Memory B cell (primary cell): Measurements from ENCODE around the gene GEMIN5.
"Not testable (repeated sequence)": the region's sequence is repeated elsewhere in the genome, so short reads cannot be mapped to it uniquely, and the experiment has no call there.

ENCODE experiments used
- ATAC-seq: fragments of 150-1000 bp; cut with Tn5 transposase; 2 replicates; pipeline ENCODE4 v1.10.0; 2021; ENCODE audit warnings: low read depth, mild to moderate bottlenecking, moderate library complexity
- DNase-seq, 2 donors: peaks; one replicate each; pipeline ENCODE4 v3.0.0; 2022; ENCODE audit warnings: low spot score in 2 of 2
- H3K27ac Mint-ChIP-seq: one replicate; pipeline ENCODE4 v1.8.0; 2022; ENCODE audit warnings: mild to moderate bottlenecking, moderate library complexity, mixed read lengths
- H3K27me3 Mint-ChIP-seq: one replicate; pipeline ENCODE4 v1.8.0; 2022; ENCODE audit warnings: mixed read lengths
- H3K36me3 Mint-ChIP-seq: one replicate; pipeline ENCODE4 v1.8.0; 2022; ENCODE audit warnings: mild to moderate bottlenecking, mixed read lengths
- H3K4me1 Mint-ChIP-seq: one replicate; pipeline ENCODE4 v1.8.0; 2022; ENCODE audit warnings: mixed read lengths
- H3K4me3 Mint-ChIP-seq: one replicate; pipeline ENCODE4 v1.8.0; 2022; ENCODE audit warnings: mild to moderate bottlenecking, moderate library complexity, mixed read lengths
- H3K9me3 Mint-ChIP-seq: one replicate; pipeline ENCODE4 v1.8.0; 2022; ENCODE audit warnings: mixed read lengths

The GEMIN5 gene

GRCh38 chr5:154923441-154924430 lies 14.3 kb downstream of the GEMIN5 start:
- Mint-ChIP-seq H3K27me3 (no peaks in the 10 kb centered on the region), H3K36me3 (peaks cover 30% of the 10 kb centered on the region), H3K9me3 (no peaks in the 10 kb centered on the region), H3K4me1 (no peaks in the 10 kb centered on the region), H3K27ac (no peak overlapping the region), H3K4me3 (no peak overlapping the region)
- DNase-seq, result no peak
- no peak for ATAC-seq

GRCh38 chr5:154917757-154918156 lies 20.3 kb downstream of the GEMIN5 start:
- no peaks in the 10 kb centered on the region for H3K9me3 Mint-ChIP-seq
- H3K36me3 Mint-ChIP-seq, result peaks cover 21% of the 10 kb centered on the region
- no peak overlapping the region for H3K27ac Mint-ChIP-seq
- no peak for ATAC-seq
- H3K27me3 Mint-ChIP-seq, result no peaks in the 10 kb centered on the region
- H3K4me1 Mint-ChIP-seq, result no peaks in the 10 kb centered on the region
- H3K4me3 Mint-ChIP-seq, result no peak overlapping the region
- DNase-seq, result no peak

- no peak overlapping the region for H3K4me3 Mint-ChIP-seq
- ATAC-seq (no peak), DNase-seq (no peak)
- no peaks in the 10 kb centered on the region for H3K9me3 Mint-ChIP-seq
- no peaks in the 10 kb centered on the region for H3K4me1 Mint-ChIP-seq
- no peak overlapping the region for H3K27ac Mint-ChIP-seq
- H3K27me3 Mint-ChIP-seq, result no peaks in the 10 kb centered on the region
- peaks cover 23% of the 10 kb centered on the region for H3K36me3 Mint-ChIP-seq
These were observed 21.1 kb downstream of the GEMIN5 start for GRCh38 chr5:154916874-154917273.

GRCh38 chr5:154905601-154906000 lies 32.4 kb downstream of the GEMIN5 start:
- H3K36me3 Mint-ChIP-seq, result peaks cover 41% of the 10 kb centered on the region
- H3K9me3 Mint-ChIP-seq, H3K4me1 Mint-ChIP-seq, H3K27ac Mint-ChIP-seq, H3K27me3 Mint-ChIP-seq, ATAC-seq, H3K4me3 Mint-ChIP-seq, DNase-seq: not testable (repeated sequence)

- H3K27me3 Mint-ChIP-seq, result no peaks in the 10 kb centered on the region
These were observed 36.1 kb downstream of the GEMIN5 start for GRCh38 chr5:154901913-154902312.

GRCh38 chr5:154901276-154901675 lies 36.7 kb downstream of the GEMIN5 start:
- Mint-ChIP-seq H3K4me3 (no peak overlapping the region), H3K4me1 (no peaks in the 10 kb centered on the region)
- no peak for ATAC-seq

More at GRCh38 chr5:154901913-154902312, 36.1 kb downstream of the GEMIN5 start:
- DNase-seq, result no peak
- no peaks in the 10 kb centered on the region for H3K4me1 Mint-ChIP-seq
- H3K36me3 Mint-ChIP-seq, result peaks cover 37% of the 10 kb centered on the region
- no peaks in the 10 kb centered on the region for H3K9me3 Mint-ChIP-seq
- H3K27ac Mint-ChIP-seq, result no peak overlapping the region
- no peak for ATAC-seq
- H3K4me3 Mint-ChIP-seq, result no peak overlapping the region

GRCh38 chr5:154900066-154900465 lies 37.9 kb downstream of the GEMIN5 start:
- no peak overlapping the region for H3K4me3 Mint-ChIP-seq
- ATAC-seq (no peak), DNase-seq (no peak)
- H3K9me3 Mint-ChIP-seq, result no peaks in the 10 kb centered on the region
- H3K27ac Mint-ChIP-seq, result no peak overlapping the region
- no peaks in the 10 kb centered on the region for H3K27me3 Mint-ChIP-seq
- H3K36me3 Mint-ChIP-seq, result peaks cover 40% of the 10 kb centered on the region
- no peaks in the 10 kb centered on the region for H3K4me1 Mint-ChIP-seq

More at GRCh38 chr5:154901276-154901675, 36.7 kb downstream of the GEMIN5 start:
- no peak for DNase-seq
- Mint-ChIP-seq H3K9me3 (no peaks in the 10 kb centered on the region), H3K36me3 (peaks cover 36% of the 10 kb centered on the region), H3K27ac (no peak overlapping the region), H3K27me3 (no peaks in the 10 kb centered on the region)

- Mint-ChIP-seq H3K9me3 (no peaks in the 10 kb centered on the region), H3K4me1 (no peaks in the 10 kb centered on the region), H3K4me3 (no peak overlapping the region), H3K27ac (no peak overlapping the region), H3K36me3 (peaks cover 35% of the 10 kb centered on the region), H3K27me3 (no peaks in the 10 kb centered on the region)
- ATAC-seq, result no peak
- no peak for DNase-seq
These were observed 38.7 kb downstream of the GEMIN5 start for GRCh38 chr5:154899151-154899816.

- H3K4me3 Mint-ChIP-seq, result no peak overlapping the region
- no peaks in the 10 kb centered on the region for H3K27me3 Mint-ChIP-seq
- H3K4me1 Mint-ChIP-seq, result no peaks in the 10 kb centered on the region
- peaks cover 33% of the 10 kb centered on the region for H3K36me3 Mint-ChIP-seq
- no peaks in the 10 kb centered on the region for H3K9me3 Mint-ChIP-seq
- DNase-seq (no peak), ATAC-seq (no peak)
- no peak overlapping the region for H3K27ac Mint-ChIP-seq
These were observed 39.8 kb downstream of the GEMIN5 start for GRCh38 chr5:154898210-154898609.

- DNase-seq, result no peak
- Mint-ChIP-seq H3K36me3 (peaks cover 27% of the 10 kb centered on the region), H3K27ac (no peak overlapping the region), H3K27me3 (no peaks in the 10 kb centered on the region), H3K9me3 (no peaks in the 10 kb centered on the region), H3K4me3 (no peak overlapping the region), H3K4me1 (no peaks in the 10 kb centered on the region)
- ATAC-seq, result no peak
These were observed 41.3 kb downstream of the GEMIN5 start for GRCh38 chr5:154896562-154897165.

- H3K27ac Mint-ChIP-seq, result no peak overlapping the region
- DNase-seq, result no peak
- no peaks in the 10 kb centered on the region for H3K27me3 Mint-ChIP-seq
- H3K4me1 Mint-ChIP-seq, result no peaks in the 10 kb centered on the region
- peaks cover 31% of the 10 kb centered on the region for H3K36me3 Mint-ChIP-seq
- no peak overlapping the region for H3K4me3 Mint-ChIP-seq
- no peaks in the 10 kb centered on the region for H3K9me3 Mint-ChIP-seq
- ATAC-seq, result no peak
These were observed 42.1 kb downstream of the GEMIN5 start for GRCh38 chr5:154895606-154896561.

GRCh38 chr5:154893381-154893780 lies 44.6 kb downstream of the GEMIN5 start:
- Mint-ChIP-seq H3K27ac (no peak overlapping the region), H3K27me3 (no peaks in the 10 kb centered on the region), H3K4me3 (no peak overlapping the region), H3K36me3 (peaks cover 34% of the 10 kb centered on the region), H3K9me3 (no peaks in the 10 kb centered on the region), H3K4me1 (no peaks in the 10 kb centered on the region)
- ATAC-seq, result no peak
- DNase-seq, result no peak

- Mint-ChIP-seq H3K27ac (no peak overlapping the region), H3K4me3 (no peak overlapping the region), H3K9me3 (no peaks in the 10 kb centered on the region), H3K4me1 (no peaks in the 10 kb centered on the region), H3K27me3 (no peaks in the 10 kb centered on the region), H3K36me3 (peaks cover 44% of the 10 kb centered on the region)
- DNase-seq (no peak), ATAC-seq (no peak)
These were observed 45.6 kb downstream of the GEMIN5 start for GRCh38 chr5:154892369-154892771.
